IMR-90 (cell line): ENCODE measurements around the gene SLC35A4. TPM values are rescaled to one million over a fixed set of nuclear protein-coding genes. Genes with fewer than 3 reads are reported as not detected.

Source experiments
- ATAC-seq: fragments of 200-7000 bp; cut with Tn5 transposase; 2 replicates; pipeline ENCODE4 v1.9.1; 2020; ENCODE audit warnings: low read depth, mild to moderate bottlenecking, moderate library complexity
- BruUV-seq: library from RNA; stranded (reverse); fragments of 400-500 nt; replicated peaks from 2 replicates; lab custom pipeline; 2021; lab: Mats Ljungman, UMichigan
- CTCF ChIA-PET: fragments of 300-600 bp; formaldehyde crosslinking; extraction: SDS; loops from one replicate; lab custom pipeline; 2021; ENCODE audit warnings: antibody characterized with exemption; lab: Yijun Ruan, JAX
- POLR2A ChIA-PET: fragments of 300-600 bp; sonication (Branson Sonifier 250); formaldehyde crosslinking; loops from one replicate; lab custom pipeline; 2022; ENCODE audit warnings: antibody characterized with exemption; ENCODE audit not compliant: unreplicated experiment; lab: Charles Lee
- DNase-seq: peaks from one replicate; pipeline ENCODE4 v3.0.0; 2013
- H2AFZ ChIP-seq: replicated peaks from 2 replicates; pipeline ENCODE3; 2013; ENCODE audit warnings: low read length, mild to moderate bottlenecking; ENCODE audit not compliant: poor library complexity
- H2AK5ac ChIP-seq: 2 replicates; pipeline ENCODE4 v1.6.1; 2013; ENCODE audit warnings: low read depth, low read length, inconsistent platforms
- H2AK9ac ChIP-seq: replicated peaks from 2 replicates; pipeline ENCODE3; 2013; ENCODE audit warnings: mild to moderate bottlenecking, low read depth, low read length, moderate library complexity; ENCODE audit not compliant: poor library complexity
- H2BK120ac ChIP-seq: 2 replicates; pipeline ENCODE4 v1.6.1; 2013; ENCODE audit warnings: low read depth, low read length, inconsistent platforms
- H2BK15ac ChIP-seq: 3 replicates; pipeline ENCODE4 v1.6.1; 2013; ENCODE audit warnings: low read depth, low read length, inconsistent platforms
- H2BK20ac ChIP-seq: 2 replicates; pipeline ENCODE4 v1.6.1; 2013; ENCODE audit warnings: low read depth, mild to moderate bottlenecking, inconsistent platforms, low read length, moderate library complexity
- H2BK5ac ChIP-seq: 2 replicates; pipeline ENCODE4 v1.6.1; 2013; ENCODE audit warnings: mild to moderate bottlenecking, low read depth, low read length, inconsistent platforms; ENCODE audit not compliant: poor library complexity, severe bottlenecking
- H3K14ac ChIP-seq: replicated peaks from 2 replicates; pipeline ENCODE4 v1.6.1; 2013; ENCODE audit warnings: low read depth, low read length, inconsistent platforms
- H3K18ac ChIP-seq: 2 replicates; pipeline ENCODE4 v1.6.1; 2013; ENCODE audit warnings: low read depth, low read length, control low read depth
- H3K23ac ChIP-seq: 2 replicates; pipeline ENCODE4 v1.6.1; 2013; ENCODE audit warnings: low read depth, low read length, inconsistent platforms
- H3K27ac ChIP-seq: 2 replicates; pipeline ENCODE4 v1.5.1; 2013; ENCODE audit warnings: mild to moderate bottlenecking, control low read depth, low read length; ENCODE audit not compliant: insufficient read depth
- H3K27me3 ChIP-seq: 2 replicates; pipeline ENCODE4 v1.6.1; 2013; ENCODE audit warnings: low read length; ENCODE audit not compliant: control insufficient read depth, insufficient read depth
- H3K36me3 ChIP-seq: 2 replicates; pipeline ENCODE4 v1.6.1; 2013; ENCODE audit warnings: low read length, mixed read lengths; ENCODE audit not compliant: control insufficient read depth, insufficient read depth
- H3K4ac ChIP-seq: 2 replicates; pipeline ENCODE4 v1.6.1; 2013; ENCODE audit warnings: low read depth, low read length, inconsistent platforms
- H3K4me1 ChIP-seq: 2 replicates; pipeline ENCODE4 v1.6.1; 2013; ENCODE audit warnings: low read length, mixed read lengths; ENCODE audit not compliant: control insufficient read depth, insufficient read depth
- H3K4me2 ChIP-seq: 2 replicates; pipeline ENCODE4 v1.6.1; 2013; ENCODE audit warnings: low read depth, mild to moderate bottlenecking, control low read depth, low read length, moderate library complexity
- H3K4me3 ChIP-seq: 2 replicates; pipeline ENCODE4 v1.5.1; 2013; ENCODE audit warnings: low read depth, mild to moderate bottlenecking, control low read depth, low read length, moderate library complexity; ENCODE audit not compliant: insufficient read depth
- H3K56ac ChIP-seq: 2 replicates; pipeline ENCODE4 v1.6.1; 2013; ENCODE audit warnings: low read length, inconsistent platforms; ENCODE audit not compliant: insufficient read depth; ENCODE audit errors: extremely low read depth
- H3K79me1 ChIP-seq, 2 experiments: 2 replicates each; pipeline ENCODE4 v1.6.1; 2013; ENCODE audit warnings: low read length in 2 of 2, inconsistent platforms in 1 of 2, low read depth in 1 of 2
- H3K9ac ChIP-seq: 2 replicates; pipeline ENCODE4 v1.6.1; 2013; ENCODE audit warnings: low read depth, low read length, control low read depth
- H3K9me1 ChIP-seq: 2 replicates; pipeline ENCODE4 v1.6.1; 2013; ENCODE audit warnings: low read length, inconsistent platforms; ENCODE audit not compliant: insufficient read depth
- H3K9me3 ChIP-seq: 2 replicates; pipeline ENCODE4 v1.6.1; 2013; ENCODE audit warnings: low read length; ENCODE audit not compliant: control insufficient read depth, insufficient read depth
- H4K20me1 ChIP-seq: 2 replicates; pipeline ENCODE4 v1.6.1; 2013; ENCODE audit warnings: low read length, inconsistent platforms; ENCODE audit not compliant: insufficient read depth
- H4K5ac ChIP-seq: 2 replicates; pipeline ENCODE4 v1.6.1; 2013; ENCODE audit warnings: mild to moderate bottlenecking, low read depth, low read length, control low read depth
- H4K8ac ChIP-seq, 2 experiments: 2 replicates each; pipeline ENCODE4 v1.6.1; 2013; ENCODE audit warnings: low read depth in 2 of 2, low read length in 2 of 2, control low read depth in 1 of 2, inconsistent platforms in 1 of 2
- H4K91ac ChIP-seq: 2 replicates; pipeline ENCODE4 v1.6.1; 2013; ENCODE audit warnings: low read depth, low read length, inconsistent platforms; ENCODE audit not compliant: insufficient read depth
- BHLHE40 ChIP-seq: fragments of 150-350 bp; IDR thresholded peaks from 2 replicates; pipeline ENCODE4 v1.6.1; 2016; ENCODE audit warnings: mild to moderate bottlenecking, low read depth, low read length
- CEBPB ChIP-seq: IDR thresholded peaks from 2 replicates; pipeline ENCODE4 v1.6.1; 2012; ENCODE audit warnings: low read depth, low read length, improper control_type of control experiment
- CHD1 ChIP-seq: IDR thresholded peaks from 2 replicates; pipeline ENCODE4 v1.6.1; 2012; ENCODE audit warnings: low read depth, low read length, improper control_type of control experiment
- FOS ChIP-seq: fragments of 150-350 bp; IDR thresholded peaks from 2 replicates; pipeline ENCODE4 v1.6.1; 2016; ENCODE audit warnings: low read depth, low read length
- MAFK ChIP-seq: IDR thresholded peaks from 2 replicates; pipeline ENCODE4 v1.6.1; 2012; ENCODE audit warnings: low read depth, low read length, improper control_type of control experiment
- MAZ ChIP-seq: IDR thresholded peaks from 2 replicates; pipeline ENCODE4 v1.6.1; 2012; ENCODE audit warnings: low read depth, mild to moderate bottlenecking, low read length, improper control_type of control experiment, moderate library complexity, borderline replicate concordance
- MXI1 ChIP-seq: IDR thresholded peaks from 2 replicates; pipeline ENCODE4 v1.6.1; 2012; ENCODE audit warnings: low read depth, mild to moderate bottlenecking, low read length, moderate library complexity, borderline replicate concordance
- NFE2L2 ChIP-seq: fragments of 150-350 bp; IDR thresholded peaks from 2 replicates; pipeline ENCODE4 v1.6.1; 2016; ENCODE audit warnings: low read depth, mild to moderate bottlenecking, low read length
- POLR2A ChIP-seq: IDR thresholded peaks from 2 replicates; pipeline ENCODE4 v1.6.1; 2012; ENCODE audit warnings: mild to moderate bottlenecking, low read depth, low read length
- RAD21 ChIP-seq: IDR thresholded peaks from 2 replicates; pipeline ENCODE4 v1.6.1; 2012; ENCODE audit warnings: low read length, improper control_type of control experiment
- RCOR1 ChIP-seq: IDR thresholded peaks from 2 replicates; pipeline ENCODE4 v1.6.1; 2012; ENCODE audit warnings: mild to moderate bottlenecking, low read length, improper control_type of control experiment; ENCODE audit not compliant: insufficient replicate concordance
- RFX5 ChIP-seq: IDR thresholded peaks from 2 replicates; pipeline ENCODE4 v1.8.0; 2012; ENCODE audit warnings: low read depth, mild to moderate bottlenecking, low read length, moderate library complexity
- SMC3 ChIP-seq: fragments of 150-350 bp; IDR thresholded peaks from 2 replicates; pipeline ENCODE4 v1.6.1; 2016; ENCODE audit warnings: low read depth, mild to moderate bottlenecking, antibody characterized with exemption, low read length, moderate library complexity
- WGBS, 2 experiments: methylation state at CpG; one replicate each; pipeline versions ENCODE4 v1.1.5 to v1.1.7; 2013; ENCODE audit warnings: missing lambda C conversion rate in 2 of 2; ENCODE audit not compliant: insufficient read length in 1 of 2; ENCODE audit errors: extremely low coverage in 2 of 2; 5-methylcytosine and 5-hydroxymethylcytosine counted together
- dilution Hi-C: fragments of 300-500 bp; cut with HindIII; formaldehyde crosslinking; loops from one replicate; pipeline ENCODE4 v1.14.3; 2018; ENCODE audit warnings: low sequenced_read_pairs; ENCODE audit not compliant: unreplicated experiment
- in situ Hi-C: fragments of 300-500 bp; cut with MboI; formaldehyde crosslinking; loops from 3 replicates; pipeline ENCODE4 v1.14.3; 2019; ENCODE audit warnings: low sequenced_read_pairs, inconsistent platforms, mixed read lengths
- intact Hi-C: fragments of 100-400 bp; cut with micrococcal nuclease; formaldehyde crosslinking; loops from 2 replicates; pipeline ENCODE4 v1.10.0; 2022
- polyA plus RNA-seq, 3 experiments: library from polyadenylated mRNA; depleted of rRNA; stranded (reverse); fragments of >200 nt; gene quantifications; 2 replicates each; pipeline ENCODE4 v1.2.3, GENCODE V29; 2012; ENCODE audit warnings: low replicate concordance in 1 of 3
- total RNA-seq: library from RNA; depleted of rRNA; stranded (reverse); fragments of >200 nt; gene quantifications from 2 replicates; pipeline ENCODE4 v1.2.3, GENCODE V29; 2012
- TF ChIP-seq, protein P1 (sequence below): fragments of 150-350 bp; IDR thresholded peaks from 2 replicates; pipeline ENCODE4 v1.6.1; 2016; ENCODE audit warnings: low read depth, mild to moderate bottlenecking, low read length, moderate library complexity, borderline replicate concordance
- TF ChIP-seq, protein P2 (sequence below): fragments of 150-350 bp; IDR thresholded peaks from 2 replicates; pipeline ENCODE4 v1.6.1; 2017; ENCODE audit warnings: mild to moderate bottlenecking, antibody characterized with exemption, low read length, low read depth
- TF ChIP-seq, protein P3 (sequence below): conservative IDR thresholded peaks from 2 replicates; pipeline ENCODE4 v1.5.1; 2012; ENCODE audit warnings: mild to moderate bottlenecking, low read depth, low read length, improper control_type of control experiment

Gene SLC35A4
- total and polyA plus RNA-seq, 2 of the 4 experiments (the other 2 are of a cell fraction), result 19.2 to 66.4 TPM

DNA sequence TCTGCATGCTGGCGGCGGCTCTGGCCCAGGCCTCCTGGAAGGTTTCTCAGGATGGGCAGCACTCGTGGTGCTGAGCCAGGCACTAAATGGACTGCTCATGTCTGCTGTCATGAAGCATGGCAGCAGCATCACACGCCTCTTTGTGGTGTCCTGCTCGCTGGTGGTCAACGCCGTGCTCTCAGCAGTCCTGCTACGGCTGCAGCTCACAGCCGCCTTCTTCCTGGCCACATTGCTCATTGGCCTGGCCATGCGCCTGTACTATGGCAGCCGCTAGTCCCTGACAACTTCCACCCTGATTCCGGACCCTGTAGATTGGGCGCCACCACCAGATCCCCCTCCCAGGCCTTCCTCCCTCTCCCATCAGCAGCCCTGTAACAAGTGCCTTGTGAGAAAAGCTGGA, 3.2 kb downstream of the SLC35A4 start:
- intact Hi-C loops, result no loop called here
- H3K27ac ChIP-seq, result no peak overlapping the region
- peaks cover 27 to 50% of the 10 kb centered on the region in 2 experiments for H3K79me1 ChIP-seq
- H2BK20ac ChIP-seq, result no peak overlapping the region
- H3K4me2 ChIP-seq, result no peak overlapping the region
- no peak overlapping the region for H3K56ac ChIP-seq
- no peak for DNase-seq
- H2BK120ac ChIP-seq, result no peak overlapping the region
- no peak overlapping the region for H3K18ac ChIP-seq
- H2AK9ac ChIP-seq, result no peak overlapping the region
- no peaks in the 10 kb centered on the region for H4K20me1 ChIP-seq
- H3K4ac ChIP-seq, result no peak overlapping the region
- no peak overlapping the region for H3K4me3 ChIP-seq
- H3K9me1 ChIP-seq, result peaks cover 19% of the 10 kb centered on the region
- H3K27me3 ChIP-seq, result no peaks in the 10 kb centered on the region
- no peaks in the 10 kb centered on the region for H3K9me3 ChIP-seq
- in situ Hi-C loops, result no loop called here
- no peak overlapping the region for H2AFZ ChIP-seq
- H2BK5ac ChIP-seq, result no peak overlapping the region
- no peak overlapping the region for H2BK15ac ChIP-seq
- BruUV-seq, result no TSS peak
- CTCF ChIA-PET, result no interaction called here
- POLR2A ChIA-PET, result no interaction called here
- H4K91ac ChIP-seq, result no peak overlapping the region
- H2AK5ac ChIP-seq, result no peak overlapping the region
- H4K8ac ChIP-seq, result no peak overlapping the region
- 97% methylated on average over 9 of the region's 13 CpGs; no CpG with 5 or more reads in 1 of the 2 experiments for WGBS, 2 experiments
- dilution Hi-C loops, result no loop called here
- no peak for ATAC-seq
- H3K14ac ChIP-seq, result no peak overlapping the region
- TF ChIP-seq SMC3 (no peak), RFX5 (no peak), CHD1 (no peak), MXI1 (no peak), MAFK (no peak), BHLHE40 (no peak), RAD21 (no peak), CEBPB (no peak), POLR2A (no peak), MAZ (no peak), NFE2L2 (no peak), FOS (no peak), RCOR1 (no peak)
- TF ChIP-seq, protein P1, sequence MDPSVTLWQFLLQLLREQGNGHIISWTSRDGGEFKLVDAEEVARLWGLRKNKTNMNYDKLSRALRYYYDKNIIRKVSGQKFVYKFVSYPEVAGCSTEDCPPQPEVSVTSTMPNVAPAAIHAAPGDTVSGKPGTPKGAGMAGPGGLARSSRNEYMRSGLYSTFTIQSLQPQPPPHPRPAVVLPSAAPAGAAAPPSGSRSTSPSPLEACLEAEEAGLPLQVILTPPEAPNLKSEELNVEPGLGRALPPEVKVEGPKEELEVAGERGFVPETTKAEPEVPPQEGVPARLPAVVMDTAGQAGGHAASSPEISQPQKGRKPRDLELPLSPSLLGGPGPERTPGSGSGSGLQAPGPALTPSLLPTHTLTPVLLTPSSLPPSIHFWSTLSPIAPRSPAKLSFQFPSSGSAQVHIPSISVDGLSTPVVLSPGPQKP, result no peak
- TF ChIP-seq, protein P2, sequence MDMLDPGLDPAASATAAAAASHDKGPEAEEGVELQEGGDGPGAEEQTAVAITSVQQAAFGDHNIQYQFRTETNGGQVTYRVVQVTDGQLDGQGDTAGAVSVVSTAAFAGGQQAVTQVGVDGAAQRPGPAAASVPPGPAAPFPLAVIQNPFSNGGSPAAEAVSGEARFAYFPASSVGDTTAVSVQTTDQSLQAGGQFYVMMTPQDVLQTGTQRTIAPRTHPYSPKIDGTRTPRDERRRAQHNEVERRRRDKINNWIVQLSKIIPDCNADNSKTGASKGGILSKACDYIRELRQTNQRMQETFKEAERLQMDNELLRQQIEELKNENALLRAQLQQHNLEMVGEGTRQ, result no peak
- TF ChIP-seq, protein P3, sequence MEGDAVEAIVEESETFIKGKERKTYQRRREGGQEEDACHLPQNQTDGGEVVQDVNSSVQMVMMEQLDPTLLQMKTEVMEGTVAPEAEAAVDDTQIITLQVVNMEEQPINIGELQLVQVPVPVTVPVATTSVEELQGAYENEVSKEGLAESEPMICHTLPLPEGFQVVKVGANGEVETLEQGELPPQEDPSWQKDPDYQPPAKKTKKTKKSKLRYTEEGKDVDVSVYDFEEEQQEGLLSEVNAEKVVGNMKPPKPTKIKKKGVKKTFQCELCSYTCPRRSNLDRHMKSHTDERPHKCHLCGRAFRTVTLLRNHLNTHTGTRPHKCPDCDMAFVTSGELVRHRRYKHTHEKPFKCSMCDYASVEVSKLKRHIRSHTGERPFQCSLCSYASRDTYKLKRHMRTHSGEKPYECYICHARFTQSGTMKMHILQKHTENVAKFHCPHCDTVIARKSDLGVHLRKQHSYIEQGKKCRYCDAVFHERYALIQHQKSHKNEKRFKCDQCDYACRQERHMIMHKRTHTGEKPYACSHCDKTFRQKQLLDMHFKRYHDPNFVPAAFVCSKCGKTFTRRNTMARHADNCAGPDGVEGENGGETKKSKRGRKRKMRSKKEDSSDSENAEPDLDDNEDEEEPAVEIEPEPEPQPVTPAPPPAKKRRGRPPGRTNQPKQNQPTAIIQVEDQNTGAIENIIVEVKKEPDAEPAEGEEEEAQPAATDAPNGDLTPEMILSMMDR, result no peak
- H4K5ac ChIP-seq, result no peak overlapping the region
- no peak overlapping the region for H3K23ac ChIP-seq
- H3K4me1 ChIP-seq, result peaks cover 8% of the 10 kb centered on the region
- H3K9ac ChIP-seq, result no peak overlapping the region
- H3K36me3 ChIP-seq, result peaks cover 25% of the 10 kb centered on the region
